Measurements from ENCODE around the gene SLC9A8.

SLC9A8 gene

GRCh38 chr20:49928411-49929141 is 115.9 kb downstream of the SLC9A8 start:
- FAIRE-seq: no peak

GRCh38 chr20:49929142-49929494 is 116.5 kb downstream of the SLC9A8 start:
- TF ChIP-seq CTCF (IDR thresholded peaks at IDR 0.05; ENCODE audit: insufficient read depth, missing control alignments): no peak
- DNase-seq (ENCODE audit: insufficient read length, low spot score): no peak
- FAIRE-seq: no peak

More at GRCh38 chr20:49928411-49929141, 115.9 kb downstream of the SLC9A8 start:
- peak; percentile 82 for TF ChIP-seq CTCF (IDR thresholded peaks at IDR 0.05; ENCODE audit: insufficient read depth, missing control alignments)
- DNase-seq (ENCODE audit: insufficient read length, low spot score): peak; percentile 51

GRCh38 chr20:49935746-49936152 is 123.1 kb downstream of the SLC9A8 start:
- DNase-seq (ENCODE audit: insufficient read length, low spot score) (no peak), FAIRE-seq (no peak)
- no peak for TF ChIP-seq CTCF (IDR thresholded peaks at IDR 0.05; ENCODE audit: insufficient read depth, missing control alignments)

GRCh38 chr20:49936153-49937026 is 123.8 kb downstream of the SLC9A8 start, which contains the start of gene RNF114:
Gene RNF114 (plus strand): TSS chr20:49936397. CDS start chr20:49936413, 16 bp downstream.
- TF ChIP-seq CTCF (IDR thresholded peaks at IDR 0.05; ENCODE audit: insufficient read depth, missing control alignments): no peak
- FAIRE-seq (no peak), DNase-seq (ENCODE audit: insufficient read length, low spot score) (peak; percentile 77)

- no peak for FAIRE-seq
- DNase-seq (ENCODE audit: insufficient read length, low spot score): no peak
- no peak for TF ChIP-seq CTCF (IDR thresholded peaks at IDR 0.05; ENCODE audit: insufficient read depth, missing control alignments)
These were observed 124.7 kb downstream of the SLC9A8 start for GRCh38 chr20:49937027-49937929.

- FAIRE-seq: no peak
- DNase-seq (ENCODE audit: insufficient read length, low spot score): no peak
These were observed 125.8 kb downstream of the SLC9A8 start for GRCh38 chr20:49938173-49939163.

More at GRCh38 chr20:49938173-49939163, 125.8 kb downstream of the SLC9A8 start:
- TF ChIP-seq CTCF (IDR thresholded peaks at IDR 0.05; ENCODE audit: insufficient read depth, missing control alignments): no peak

Measured in D721Med (cell line).